ENCODE results near the gene CCNJ. TPM values are rescaled to one million over a fixed set of nuclear protein-coding genes. Genes with fewer than 3 reads are reported as not detected.

CCNJ gene
- total RNA-seq, 1 donor from 2014 or later: 17.1 TPM

GRCh38 chr10:96072674-96073073 lies 29.3 kb downstream of the CCNJ start:
- H3K36me3 ChIP-seq (ENCODE audit: control insufficient read depth, insufficient read depth, low read length): no peaks in the 10 kb centered on the region
- H3K27me3 ChIP-seq (ENCODE audit: control insufficient read depth, insufficient read depth, low read length): no peaks in the 10 kb centered on the region
- no peak for DNase-seq (ENCODE audit: low read depth)
- no peak for TF ChIP-seq CTCF (IDR thresholded peaks at IDR 0.05; ENCODE audit: insufficient read depth, low read length, poor library complexity, severe bottlenecking)
- no peak overlapping the region for H3K4me3 ChIP-seq (ENCODE audit: low read depth, low read length)

- no peaks in the 10 kb centered on the region for H3K27me3 ChIP-seq (ENCODE audit: control insufficient read depth, insufficient read depth, low read length)
- no peaks in the 10 kb centered on the region for H3K36me3 ChIP-seq (ENCODE audit: control insufficient read depth, insufficient read depth, low read length)
- no peak overlapping the region for H3K4me3 ChIP-seq (ENCODE audit: low read depth, low read length)
- no peak for TF ChIP-seq CTCF (IDR thresholded peaks at IDR 0.05; ENCODE audit: insufficient read depth, low read length, poor library complexity, severe bottlenecking)
- DNase-seq (ENCODE audit: low read depth): no peak
Observed at GRCh38 chr10:96073722-96074121, 30.3 kb downstream of the CCNJ start.

- H3K36me3 ChIP-seq (ENCODE audit: control insufficient read depth, insufficient read depth, low read length): no peaks in the 10 kb centered on the region
Observed at GRCh38 chr10:96074776-96075175, 31.4 kb downstream of the CCNJ start.

GRCh38 chr10:96075977-96076376 lies 32.6 kb downstream of the CCNJ start:
- H3K4me3 ChIP-seq (ENCODE audit: low read depth, low read length): no peak overlapping the region
- no peaks in the 10 kb centered on the region for H3K27me3 ChIP-seq (ENCODE audit: control insufficient read depth, insufficient read depth, low read length)
- no peak for TF ChIP-seq CTCF (IDR thresholded peaks at IDR 0.05; ENCODE audit: insufficient read depth, low read length, poor library complexity, severe bottlenecking)
- DNase-seq (ENCODE audit: low read depth): no peak
- no peaks in the 10 kb centered on the region for H3K36me3 ChIP-seq (ENCODE audit: control insufficient read depth, insufficient read depth, low read length)

More at GRCh38 chr10:96074776-96075175, 31.4 kb downstream of the CCNJ start:
- H3K27me3 ChIP-seq (ENCODE audit: control insufficient read depth, insufficient read depth, low read length): no peaks in the 10 kb centered on the region
- no peak overlapping the region for H3K4me3 ChIP-seq (ENCODE audit: low read depth, low read length)
- no peak for DNase-seq (ENCODE audit: low read depth)
- TF ChIP-seq CTCF (IDR thresholded peaks at IDR 0.05; ENCODE audit: insufficient read depth, low read length, poor library complexity, severe bottlenecking): no peak

GRCh38 chr10:96077156-96077555 lies 33.8 kb downstream of the CCNJ start:
- H3K36me3 ChIP-seq (ENCODE audit: control insufficient read depth, insufficient read depth, low read length): no peaks in the 10 kb centered on the region
- TF ChIP-seq CTCF (IDR thresholded peaks at IDR 0.05; ENCODE audit: insufficient read depth, low read length, poor library complexity, severe bottlenecking): no peak
- no peaks in the 10 kb centered on the region for H3K27me3 ChIP-seq (ENCODE audit: control insufficient read depth, insufficient read depth, low read length)
- no peak for DNase-seq (ENCODE audit: low read depth)
- no peak overlapping the region for H3K4me3 ChIP-seq (ENCODE audit: low read depth, low read length)

DNA sequence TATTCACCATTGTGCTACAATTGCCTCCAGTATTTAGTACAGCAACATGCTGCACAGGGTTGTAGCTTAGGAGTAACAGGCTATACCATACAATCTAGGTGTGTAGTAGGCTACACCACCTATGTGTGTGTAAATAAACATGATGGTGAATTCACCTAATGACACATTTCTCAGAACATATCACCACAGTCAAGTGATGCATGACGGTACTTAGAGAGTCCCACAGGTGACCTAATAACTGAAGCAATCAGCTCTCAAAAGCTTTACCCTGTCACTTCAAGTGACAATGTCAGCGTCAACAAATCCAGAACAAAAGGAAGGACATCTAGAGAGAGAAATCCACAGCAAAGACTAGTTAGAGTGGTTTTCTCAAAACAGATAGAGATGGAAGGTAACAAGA lies 38.8 kb downstream of the CCNJ start:
- no peaks in the 10 kb centered on the region for H3K36me3 ChIP-seq (ENCODE audit: control insufficient read depth, insufficient read depth, low read length)
- TF ChIP-seq CTCF (IDR thresholded peaks at IDR 0.05; ENCODE audit: insufficient read depth, low read length, poor library complexity, severe bottlenecking): no peak
- no peak overlapping the region for H3K4me3 ChIP-seq (ENCODE audit: low read depth, low read length)
- no peaks in the 10 kb centered on the region for H3K27me3 ChIP-seq (ENCODE audit: control insufficient read depth, insufficient read depth, low read length)
- no peak for DNase-seq (ENCODE audit: low read depth)
